Measurements from ENCODE around the gene OR10A4.
"Not testable (repeated sequence)": the region's sequence is repeated elsewhere in the genome, so short reads cannot be mapped to it uniquely, and the experiment has no call there.

GRCh38 chr11:6887711-6888110 lies 11.3 kb downstream of the OR10A4 start:
- not testable (repeated sequence) for TF ChIP-seq CTCF (IDR thresholded peaks at IDR 0.05; ENCODE audit: poor library complexity, severe bottlenecking); EP300 (conservative IDR thresholded peaks at IDR 0.05; ENCODE audit: poor library complexity, severe bottlenecking)

All from neural cell (in vitro differentiated cells).